GM21528 (cell line): Measurements from ENCODE around the gene CUEDC1.
A peak's percentile ranks its signal among the peaks of the same experiment; 100 is the strongest.

Experiments used
- ATAC-seq: cut with Tn5 transposase; IDR thresholded peaks from one replicate; pipeline ENCODE4 v1.9.1; 2021; ENCODE audit warnings: mild to moderate bottlenecking, moderate library complexity; ENCODE audit not compliant: unreplicated experiment, low FRiP score

Gene CUEDC1, protein sequence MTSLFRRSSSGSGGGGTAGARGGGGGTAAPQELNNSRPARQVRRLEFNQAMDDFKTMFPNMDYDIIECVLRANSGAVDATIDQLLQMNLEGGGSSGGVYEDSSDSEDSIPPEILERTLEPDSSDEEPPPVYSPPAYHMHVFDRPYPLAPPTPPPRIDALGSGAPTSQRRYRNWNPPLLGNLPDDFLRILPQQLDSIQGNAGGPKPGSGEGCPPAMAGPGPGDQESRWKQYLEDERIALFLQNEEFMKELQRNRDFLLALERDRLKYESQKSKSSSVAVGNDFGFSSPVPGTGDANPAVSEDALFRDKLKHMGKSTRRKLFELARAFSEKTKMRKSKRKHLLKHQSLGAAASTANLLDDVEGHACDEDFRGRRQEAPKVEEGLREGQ

DNA sequence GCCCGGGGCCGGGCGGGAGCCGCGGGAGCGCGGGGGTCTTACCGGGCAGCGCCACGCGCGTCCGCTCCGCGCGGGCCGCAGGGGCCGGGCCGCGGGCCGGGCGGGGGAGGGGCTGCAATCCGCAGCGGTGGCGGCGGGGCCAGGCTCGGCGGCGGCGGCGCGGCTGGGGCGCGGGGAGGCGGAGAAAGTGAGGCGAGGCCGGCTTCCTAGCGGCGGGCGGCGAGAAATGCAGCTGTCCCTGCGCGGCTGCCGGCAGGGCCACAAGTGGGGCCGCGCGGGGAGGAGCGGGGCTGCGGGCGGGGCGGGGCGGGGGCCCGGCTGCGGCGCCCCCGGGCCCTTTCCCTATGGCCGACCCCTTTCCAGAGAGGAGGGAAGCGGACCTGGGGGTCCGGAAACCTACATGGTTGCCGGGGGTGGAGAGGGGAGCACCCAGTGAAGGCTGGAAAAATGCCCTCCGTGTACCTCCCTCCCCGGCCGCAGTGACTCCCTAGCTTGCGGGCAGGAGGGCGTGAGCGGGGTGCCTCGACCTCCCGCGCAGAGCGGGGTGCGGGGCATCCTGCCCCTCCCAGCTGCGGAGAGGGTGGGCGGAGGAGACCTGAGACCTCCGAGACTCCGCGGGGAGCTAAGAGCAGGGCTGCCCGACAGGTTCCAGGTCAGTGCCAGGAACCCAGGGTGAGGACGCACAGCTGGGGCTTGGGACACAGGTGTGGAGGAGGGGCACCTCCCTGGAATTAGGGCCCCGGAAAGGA lies at the start of gene CUEDC1:
CUEDC1 (minus strand) TSS at position 230 of the 749 bp plus-strand sequence. CDS start 69,848 bp downstream, outside the sequence.
- ATAC-seq, result no peak

DNA sequence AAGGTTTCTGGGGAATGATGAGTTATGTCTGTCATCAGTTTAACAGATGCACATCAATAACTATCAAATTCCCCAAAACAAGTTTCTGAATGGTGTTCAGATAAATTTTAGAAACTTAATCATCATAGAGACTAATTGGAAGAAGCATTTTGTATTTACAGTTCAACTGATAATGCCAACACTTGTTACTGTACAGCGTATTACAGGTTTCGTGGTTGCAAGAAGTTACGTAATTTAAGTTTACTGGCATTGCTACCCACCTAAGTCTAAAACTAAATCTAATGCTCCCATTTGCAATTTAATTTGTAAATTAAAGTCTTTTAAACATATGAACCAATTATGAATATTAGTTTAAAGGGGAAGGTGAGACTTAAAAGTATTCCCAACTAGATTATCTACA lies 48.8 kb upstream of the CUEDC1 start:
- no peak for ATAC-seq

DNA sequence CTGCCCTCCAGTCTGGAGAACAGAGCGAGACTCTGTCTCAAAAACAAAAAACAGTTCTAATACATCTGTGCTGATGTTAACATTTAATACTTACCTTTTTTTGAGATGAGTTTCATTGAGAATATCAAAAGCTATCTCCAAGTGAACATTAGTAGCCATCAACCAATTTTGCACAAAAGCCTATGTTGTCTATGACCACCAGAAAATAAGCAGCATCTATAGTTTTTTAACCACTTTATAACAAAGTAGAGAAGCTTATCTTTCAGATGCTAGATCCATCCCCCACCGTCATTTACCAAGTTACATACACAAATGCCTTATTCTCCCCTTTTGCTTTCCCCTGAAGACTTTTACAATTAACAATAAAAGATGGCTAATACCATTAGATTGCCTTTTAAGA lies 47.8 kb upstream of the CUEDC1 start:
- no peak for ATAC-seq

DNA sequence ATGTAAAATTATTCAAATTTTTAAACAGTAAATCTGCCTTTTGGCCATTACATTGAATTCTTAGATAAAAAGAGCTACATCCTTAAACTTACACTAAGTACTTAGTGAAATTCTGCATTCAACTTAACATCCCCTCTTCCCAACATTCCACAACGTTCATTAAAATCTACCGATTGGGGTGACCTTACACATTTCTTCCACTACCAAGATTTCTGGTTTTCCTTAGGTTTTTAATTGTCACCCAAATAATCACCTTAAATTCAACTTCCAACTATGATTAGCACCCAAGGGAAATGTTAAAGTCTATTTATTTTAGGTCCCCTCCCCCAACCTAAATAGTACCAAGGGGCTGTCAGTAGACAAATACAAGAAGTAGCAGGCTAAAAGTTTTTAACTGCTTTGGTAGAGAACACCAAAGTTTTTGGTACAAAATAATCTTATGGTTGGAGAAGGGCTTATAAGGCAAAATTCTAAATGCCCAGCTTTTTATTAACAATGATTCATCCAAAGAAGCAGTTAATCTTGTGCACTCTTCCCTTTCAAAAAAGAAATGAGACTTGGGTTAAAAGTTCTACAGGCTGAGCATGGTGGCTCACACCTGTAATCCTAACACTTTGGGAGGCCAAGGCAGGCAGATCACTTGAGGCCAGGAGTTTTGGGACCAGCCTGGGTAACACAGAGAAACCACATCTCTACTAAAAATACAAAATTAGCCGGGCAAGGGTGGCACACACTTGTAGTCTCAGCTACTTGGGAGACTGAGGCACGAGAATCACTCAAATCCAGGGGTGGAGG lies 47.1 kb upstream of the CUEDC1 start:
- ATAC-seq, result no peak

DNA sequence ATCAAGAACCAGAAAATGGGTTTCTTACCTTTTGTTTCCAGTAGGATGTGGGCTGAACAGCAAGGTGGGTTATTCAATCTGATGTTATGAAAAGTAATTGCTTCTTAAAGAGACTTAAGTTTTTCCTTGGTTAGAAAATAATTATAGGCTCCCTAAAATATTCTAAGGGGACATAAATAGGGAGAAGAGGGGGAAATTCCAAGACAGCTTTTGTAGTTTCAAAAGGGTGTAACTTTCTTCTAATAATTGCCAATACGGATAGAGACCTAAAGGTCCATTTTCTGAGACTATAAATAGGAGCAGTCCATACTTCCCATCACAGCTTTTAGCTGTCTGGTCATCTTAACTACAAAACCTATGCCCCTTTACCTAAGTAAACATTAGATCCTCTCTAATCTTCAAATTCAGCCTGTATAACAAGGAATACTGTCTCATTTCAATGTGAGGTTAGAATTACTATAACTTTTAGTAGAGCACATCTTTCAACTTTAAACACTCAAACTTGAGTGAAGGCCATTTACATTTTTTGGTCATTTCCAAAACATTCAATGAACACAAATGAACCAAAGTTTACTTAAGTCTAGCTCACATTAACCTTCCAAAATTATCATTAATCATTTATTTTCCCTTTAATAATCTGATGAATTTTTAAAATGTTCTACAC lies 46.4 kb upstream of the CUEDC1 start:
- no peak for ATAC-seq

DNA sequence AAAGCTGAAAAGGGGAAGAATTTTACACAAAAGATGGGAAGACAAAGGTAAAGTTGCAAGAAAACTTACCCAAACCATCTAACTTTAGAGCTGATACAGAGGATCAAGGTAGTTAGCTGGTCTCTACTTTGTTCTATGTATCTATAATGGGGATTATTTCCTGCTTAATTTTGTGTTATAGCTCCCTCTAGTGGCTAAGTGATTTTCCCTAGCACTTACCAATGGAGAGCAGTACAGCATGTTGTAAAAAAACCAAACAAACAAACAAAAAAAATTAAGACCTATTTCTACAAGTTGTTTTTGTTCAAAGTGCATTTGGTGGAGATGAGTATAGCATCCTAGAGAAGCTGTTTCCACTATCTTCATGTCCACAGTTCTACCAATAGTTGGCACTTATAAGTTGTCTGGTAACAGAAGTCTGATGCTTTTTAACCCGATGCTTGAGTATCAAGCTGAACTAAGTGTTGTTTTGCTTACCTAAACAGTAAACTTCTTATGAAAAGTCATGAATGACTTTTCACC lies 44.3 kb upstream of the CUEDC1 start:
- ATAC-seq, result no peak

DNA sequence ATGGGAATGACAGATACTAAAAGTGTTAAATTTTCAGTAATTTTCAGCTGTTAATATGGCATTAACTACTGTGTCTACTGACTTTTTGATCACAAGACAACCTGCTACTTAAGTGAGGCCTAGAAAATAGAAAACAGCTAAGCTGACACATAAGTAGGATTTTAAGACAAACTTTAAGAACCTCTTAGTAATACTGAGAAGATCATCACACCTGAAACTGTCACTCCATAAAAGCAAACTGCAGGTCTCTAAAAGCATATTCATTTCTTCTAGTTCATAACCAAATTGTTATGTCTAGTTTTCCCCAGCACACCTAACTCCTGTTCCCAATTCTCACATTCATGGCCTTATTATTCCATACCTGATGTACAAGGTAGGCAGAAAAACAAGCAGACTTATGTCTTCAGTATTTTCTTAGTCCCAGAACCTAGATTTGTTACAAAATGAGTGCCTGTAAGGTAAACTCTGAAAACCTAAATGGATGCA lies 43.8 kb upstream of the CUEDC1 start:
- ATAC-seq, result no peak

DNA sequence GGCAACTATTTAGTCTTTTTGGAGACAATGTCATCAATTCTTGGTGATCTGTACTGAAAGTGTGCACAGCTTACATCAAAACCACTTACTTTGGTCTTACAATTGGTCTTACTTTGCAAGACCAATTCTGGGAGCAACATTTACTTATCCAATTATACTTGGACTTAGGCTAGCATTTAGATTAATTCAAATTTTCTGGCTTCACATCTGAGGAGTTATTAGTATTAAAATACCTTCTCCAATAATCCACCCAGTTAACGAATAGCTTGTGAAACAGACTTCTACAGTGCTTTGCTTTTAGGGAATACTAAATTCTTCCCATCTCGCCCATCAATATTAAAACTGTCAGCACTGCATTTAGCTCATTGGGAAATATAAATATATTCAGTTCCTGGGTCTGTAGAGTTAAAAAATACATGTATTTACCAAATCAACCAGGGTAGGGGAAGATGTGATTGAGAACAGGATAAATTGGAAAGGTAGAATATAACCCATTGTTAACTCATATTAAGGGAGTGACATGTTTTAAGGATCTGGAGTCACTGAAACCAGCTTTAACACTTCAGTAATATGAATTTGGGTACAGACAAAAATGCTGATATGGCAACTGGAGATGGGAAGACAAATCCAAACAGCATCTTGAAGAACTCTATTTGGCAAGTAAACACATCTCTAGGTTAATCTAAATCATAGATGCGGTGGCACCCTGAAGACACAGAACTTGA lies 42.0 kb upstream of the CUEDC1 start:
- ATAC-seq, result no peak

DNA sequence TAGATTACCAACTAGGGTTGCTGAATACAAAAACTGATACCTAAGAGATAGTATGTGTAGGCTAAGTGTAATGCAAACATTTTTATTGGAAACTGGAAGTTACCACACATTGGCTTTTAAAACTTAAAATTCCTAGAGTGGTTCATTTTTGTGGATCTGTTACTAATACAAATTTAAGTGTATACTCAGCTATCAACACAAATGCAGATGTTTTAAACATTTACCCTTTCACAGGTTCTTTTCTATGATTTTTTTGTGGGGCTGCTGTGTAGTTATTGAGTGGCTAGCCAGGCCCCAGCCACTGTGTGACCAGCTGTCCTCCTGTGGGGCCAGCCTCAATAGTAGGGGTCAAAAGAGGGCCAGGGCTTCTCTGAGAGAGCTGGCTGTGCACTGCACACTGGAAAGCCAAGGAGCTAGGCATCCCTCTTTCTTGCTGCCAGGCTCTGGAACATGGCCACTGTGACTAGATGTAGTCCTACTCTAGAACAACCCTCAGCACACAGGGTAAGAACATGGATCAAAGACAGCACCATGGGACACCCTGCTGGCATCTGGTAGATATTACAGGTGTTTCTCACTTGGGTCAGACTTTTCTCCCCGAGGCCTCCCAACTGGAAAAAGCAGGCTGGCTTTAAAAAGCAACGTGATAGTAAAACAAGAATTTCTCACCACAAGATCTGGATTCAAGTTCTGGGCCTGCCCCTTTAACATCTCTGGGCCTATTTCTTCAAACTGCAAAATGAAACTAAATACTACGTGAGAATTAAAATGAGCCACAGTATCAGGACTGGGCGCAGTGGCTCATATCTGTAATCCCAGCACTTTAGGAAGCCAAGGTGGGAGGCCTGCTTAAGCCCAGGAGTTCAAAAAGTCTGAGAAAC lies 40.1 kb upstream of the CUEDC1 start:
- ATAC-seq, result peak; percentile 46

DNA sequence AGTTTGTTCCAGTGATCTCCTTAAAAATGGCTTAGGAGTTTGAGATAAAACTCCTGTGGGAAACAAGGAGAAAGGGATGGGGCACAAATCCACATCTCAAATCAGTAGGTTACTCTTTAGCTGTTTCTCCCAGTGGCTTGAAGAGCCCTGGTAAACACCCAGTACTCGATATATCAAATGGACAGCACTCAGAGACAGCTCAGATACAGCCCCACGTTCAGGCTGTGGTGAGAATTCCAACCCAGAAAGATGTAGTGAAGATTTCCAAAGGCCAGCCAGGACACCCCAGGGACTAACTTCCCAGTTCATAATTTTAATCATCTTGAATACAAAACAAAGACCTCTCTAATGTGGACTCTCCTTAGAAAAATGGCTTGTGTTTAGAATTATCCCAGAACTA lies 39.2 kb upstream of the CUEDC1 start:
- no peak for ATAC-seq

DNA sequence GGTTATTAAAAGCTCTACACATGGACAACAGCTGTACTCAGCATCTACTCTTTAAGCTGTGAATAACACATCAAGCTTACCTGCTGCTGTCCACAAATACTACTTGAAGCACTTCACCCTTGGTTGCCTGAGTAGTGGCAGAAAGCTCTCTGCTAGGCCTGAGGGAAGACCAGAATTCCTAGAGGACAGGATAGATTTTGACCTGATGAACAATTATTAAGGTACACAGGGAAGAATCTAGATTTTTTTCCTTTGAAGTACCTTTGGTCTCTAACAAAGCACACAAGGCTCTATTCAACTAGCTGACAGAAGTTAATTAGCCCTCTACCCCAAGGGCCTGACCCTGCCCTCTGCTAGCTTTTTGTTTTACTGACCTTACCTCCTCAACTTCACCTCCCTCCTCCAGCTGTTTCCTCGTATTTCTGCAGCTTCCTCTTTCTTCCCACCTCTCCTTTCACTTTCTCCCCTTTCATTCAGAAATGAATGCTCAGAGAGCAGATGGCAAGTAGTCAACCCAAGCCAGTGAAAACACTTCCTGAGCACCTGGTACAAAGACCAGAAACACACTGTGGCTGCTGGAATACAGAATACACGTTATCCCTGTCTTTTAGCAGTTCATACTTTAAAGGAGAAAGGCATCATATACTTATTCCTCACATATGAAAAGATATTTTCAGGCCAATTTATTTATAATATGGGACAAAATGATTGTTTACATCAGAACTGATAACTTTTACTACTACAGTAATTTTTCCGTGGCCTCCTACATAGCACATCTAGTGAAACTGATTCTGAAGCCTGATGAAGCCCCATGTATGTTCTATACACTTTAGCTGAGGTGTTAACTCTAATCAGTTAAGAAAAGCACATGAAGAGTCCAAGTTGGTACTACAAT lies 38.5 kb upstream of the CUEDC1 start:
- no peak for ATAC-seq

DNA sequence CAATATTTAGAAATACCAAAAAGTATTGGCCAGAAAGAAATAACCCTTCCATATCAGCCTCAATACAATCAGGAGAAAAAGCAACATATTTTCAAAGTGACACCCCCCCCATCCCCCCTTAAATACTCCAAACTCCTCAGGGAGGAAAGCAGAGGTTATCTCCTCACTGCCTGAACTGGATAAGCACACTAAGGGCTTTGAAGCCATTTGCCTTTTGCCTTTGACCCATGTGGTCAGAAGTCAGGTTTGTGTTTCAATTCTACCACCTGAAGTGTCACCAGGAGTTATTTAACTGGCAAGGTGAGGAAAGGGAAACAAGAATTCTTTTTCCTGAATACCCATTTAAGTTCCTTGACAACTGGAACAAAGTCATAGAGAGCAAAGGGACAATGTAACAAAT lies 36.3 kb upstream of the CUEDC1 start:
- ATAC-seq, result no peak

DNA sequence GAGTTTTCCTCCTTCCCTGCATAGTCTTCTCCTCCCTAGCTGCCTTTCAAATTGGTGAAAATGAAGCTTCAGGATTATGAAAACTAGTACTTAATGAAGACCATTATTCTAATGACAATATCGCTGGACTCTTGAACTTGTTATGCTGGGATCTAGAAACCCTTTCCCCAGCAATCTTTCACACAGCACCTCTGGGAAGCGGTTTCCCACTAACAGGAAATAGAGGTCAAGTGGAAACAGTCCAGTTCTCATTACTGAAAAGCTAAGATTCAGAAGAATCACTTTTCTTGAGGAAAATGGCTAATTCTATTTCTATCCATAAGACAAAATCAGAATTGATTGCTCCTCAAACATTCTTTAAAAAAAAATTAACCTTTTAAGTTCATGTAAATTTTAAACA lies 34.8 kb upstream of the CUEDC1 start:
- no peak for ATAC-seq

DNA sequence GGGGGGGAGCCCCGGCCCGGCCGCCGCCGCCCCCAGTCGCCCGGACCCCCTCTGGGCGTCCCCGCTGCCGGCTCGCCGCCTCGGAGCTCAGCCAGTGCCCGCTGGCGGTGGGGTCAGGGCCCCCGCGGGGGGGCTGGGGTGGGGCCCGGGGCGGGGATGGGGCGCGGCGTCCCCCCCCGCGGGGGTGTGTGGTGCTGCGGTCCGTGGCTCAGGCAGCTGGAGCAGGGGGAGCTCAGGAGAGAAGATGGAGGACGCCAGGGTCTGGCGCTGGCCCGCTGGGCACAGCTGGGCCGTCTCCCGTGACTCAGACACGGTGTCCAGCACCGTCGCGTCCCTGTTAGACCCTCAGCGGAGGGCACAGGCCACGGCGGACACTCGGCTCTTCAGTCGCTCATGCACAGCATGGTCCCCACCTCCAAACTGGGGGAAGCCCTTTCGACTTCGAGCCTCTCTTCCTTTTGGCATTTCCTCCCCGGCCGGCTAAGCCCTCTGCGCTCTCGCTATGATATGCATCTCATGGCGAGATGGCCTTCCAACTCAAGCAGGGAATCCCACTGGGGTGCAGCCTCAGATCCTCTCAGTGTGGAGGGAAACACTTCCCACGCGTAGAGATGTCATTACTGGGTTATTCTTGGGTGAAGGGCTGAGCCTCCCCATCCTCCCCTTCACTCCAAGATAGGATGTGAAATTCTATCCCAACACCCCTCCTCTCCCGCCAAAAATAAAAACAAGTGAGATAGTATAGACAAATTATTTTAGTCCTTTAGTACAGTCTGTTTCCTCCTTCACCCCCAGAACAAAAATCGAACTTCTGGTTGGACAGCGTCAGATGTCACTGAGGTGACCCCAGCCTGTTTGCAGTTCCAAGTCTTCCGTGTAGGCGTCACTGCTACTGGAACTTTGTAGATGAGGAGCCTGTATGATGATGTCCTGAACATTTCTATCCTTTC lies 33.4 kb upstream of the CUEDC1 start:
- peak; percentile 74 for ATAC-seq

DNA sequence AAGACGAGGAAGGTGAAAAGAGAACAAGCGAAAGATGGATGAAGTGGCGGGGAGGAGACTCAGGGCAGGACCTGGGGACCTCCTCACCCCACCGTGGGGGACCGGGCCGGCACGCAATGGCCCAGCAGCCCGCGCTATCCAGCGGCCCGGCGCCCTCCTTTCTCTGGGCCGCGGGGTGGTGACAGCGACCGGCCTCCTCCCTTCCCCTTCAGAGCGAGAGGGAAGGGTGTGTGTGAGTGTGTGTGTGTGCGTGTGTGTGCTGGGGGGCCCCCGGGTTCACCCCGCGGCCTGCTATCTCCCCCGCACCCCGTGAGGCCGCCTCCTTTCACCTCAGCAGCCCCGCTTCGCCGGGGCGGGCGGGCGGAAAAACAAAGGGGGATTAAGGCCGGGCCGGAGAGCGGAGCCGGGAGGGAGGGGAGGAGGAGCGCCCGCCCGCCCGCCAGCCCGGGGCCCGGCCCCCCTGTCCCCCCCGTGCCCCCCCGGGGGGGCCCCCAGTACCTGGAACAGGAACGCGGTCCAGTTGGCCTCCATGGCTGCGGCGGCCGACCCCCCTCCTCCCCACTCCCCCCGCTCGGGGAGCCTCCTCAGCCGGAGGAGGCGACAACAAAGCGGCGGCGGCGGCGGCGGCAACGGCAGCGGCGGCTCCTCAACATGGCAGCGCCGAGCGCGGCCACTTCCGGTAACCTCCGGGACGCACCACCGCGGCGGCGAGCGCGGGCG lies 32.5 kb upstream of the CUEDC1 start, which contains the start of gene VEZF1:
VEZF1 (minus strand) TSS at position 674 of the 720 bp plus-strand sequence; CDS start at position 531, 143 bp downstream.
- peak; percentile 64 for ATAC-seq
